ENCODE results near the gene ENDOG.
A peak's percentile ranks its signal among the peaks of the same experiment; 100 is the strongest.

Gene ENDOG

DNA sequence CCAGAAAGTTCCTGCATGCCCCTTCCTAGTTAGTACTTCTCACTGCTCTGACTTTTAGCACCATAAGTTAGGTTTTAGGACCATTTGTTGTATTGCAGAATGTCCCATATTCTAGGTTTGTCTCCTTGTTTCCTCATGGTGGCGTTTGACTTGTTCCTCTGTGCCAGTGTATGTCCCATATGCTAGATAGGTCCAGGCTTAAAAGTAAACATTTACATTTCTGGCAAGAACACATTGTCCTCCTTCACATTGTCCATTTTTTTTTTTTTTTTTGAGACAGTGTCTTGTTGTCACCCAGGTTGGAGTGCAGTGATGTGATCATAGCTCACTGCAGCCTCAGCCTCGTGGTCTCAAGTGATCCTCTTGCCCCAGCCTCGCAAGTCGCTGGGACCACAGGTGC is 15.8 kb upstream of the ENDOG start:
- no peak for DNase-seq

DNA sequence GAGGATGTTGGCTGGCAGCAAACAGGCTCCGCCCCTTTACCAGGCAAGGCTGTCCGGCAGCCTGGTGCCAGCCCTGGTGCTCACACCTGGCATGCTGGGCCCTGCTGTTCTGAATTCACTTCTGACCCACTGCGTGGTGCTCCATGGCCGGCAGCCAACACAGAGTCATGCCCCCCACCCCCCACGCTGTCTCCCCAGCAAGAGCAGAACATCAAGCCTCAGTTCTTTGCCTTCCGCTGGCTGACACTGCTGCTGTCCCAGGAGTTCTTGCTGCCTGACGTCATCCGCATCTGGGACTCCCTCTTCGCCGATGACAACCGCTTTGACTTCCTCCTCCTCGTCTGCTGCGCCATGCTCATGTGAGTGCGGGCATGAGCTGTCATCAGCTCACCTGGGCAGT is 12.6 kb upstream of the ENDOG start:
- DNase-seq: no peak

DNA sequence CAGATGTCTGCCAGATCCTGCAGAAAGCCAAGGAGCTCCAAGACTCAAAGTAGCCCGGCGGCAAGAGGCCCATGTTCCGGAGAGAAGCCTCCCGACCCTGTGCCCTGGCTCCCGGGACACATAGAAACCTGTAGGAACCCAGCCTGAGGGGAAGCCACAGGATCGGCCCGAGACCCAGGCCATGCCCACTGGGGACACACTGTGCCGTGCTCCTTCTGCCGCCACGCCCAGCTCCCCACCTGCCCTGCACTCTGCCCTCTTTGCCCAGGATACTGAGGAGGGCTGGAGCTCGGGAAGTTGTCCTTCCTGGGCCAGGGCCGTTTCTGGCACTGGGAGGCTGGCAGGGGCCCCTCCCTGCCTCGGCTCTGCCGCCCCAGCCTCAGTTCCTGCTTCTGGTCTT is 10.5 kb upstream of the ENDOG start:
- DNase-seq: no peak

DNA sequence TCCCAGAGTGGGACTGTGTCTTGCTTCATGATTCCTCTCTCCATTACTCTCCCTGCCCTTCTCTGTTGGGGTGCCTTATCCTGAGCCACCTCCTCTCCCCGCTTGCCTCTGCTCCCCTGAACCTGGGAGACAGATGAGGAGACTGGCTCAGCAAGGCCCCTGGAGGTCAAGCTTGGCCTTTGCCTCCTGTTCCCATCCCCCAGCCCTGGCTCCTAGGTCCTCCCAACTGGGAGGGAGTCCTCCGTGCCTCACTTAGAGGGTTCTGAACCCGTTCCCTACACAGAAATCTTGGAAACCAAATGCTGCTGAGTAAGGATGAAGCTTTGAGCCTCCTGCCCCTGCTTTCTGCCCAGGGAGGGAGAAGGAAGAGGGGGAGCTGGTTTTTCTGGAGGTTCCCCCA is 9.8 kb upstream of the ENDOG start:
- no peak for DNase-seq

DNA sequence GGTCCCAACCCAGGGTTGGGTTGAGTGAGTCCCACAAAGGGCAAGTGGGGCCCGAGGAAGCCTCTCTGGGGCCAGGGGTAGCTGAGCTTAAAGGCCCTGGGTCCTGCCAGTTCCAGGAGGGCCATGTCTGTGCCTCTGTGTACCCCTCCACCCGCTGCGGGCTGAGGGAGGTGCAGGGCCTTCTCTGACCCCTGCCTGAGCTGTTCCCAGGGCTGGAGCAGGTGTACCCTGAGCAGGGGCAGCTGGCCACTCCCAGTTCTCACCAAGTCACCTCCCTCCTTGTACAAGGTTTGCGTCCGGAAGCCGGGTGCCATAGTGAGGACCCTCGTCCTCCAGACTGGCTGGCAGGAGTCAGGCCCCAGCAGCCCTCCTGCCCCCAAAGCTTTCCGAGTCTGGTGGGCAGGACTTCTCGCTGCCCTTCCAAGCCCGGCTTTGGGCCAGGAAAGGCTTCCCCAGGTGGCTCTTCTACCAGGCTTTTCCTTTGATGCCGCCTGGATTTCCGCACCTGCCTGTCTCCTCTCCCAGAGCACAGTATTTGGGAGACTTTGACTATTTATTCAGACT is 9.2 kb upstream of the ENDOG start:
- DNase-seq: no peak

DNA sequence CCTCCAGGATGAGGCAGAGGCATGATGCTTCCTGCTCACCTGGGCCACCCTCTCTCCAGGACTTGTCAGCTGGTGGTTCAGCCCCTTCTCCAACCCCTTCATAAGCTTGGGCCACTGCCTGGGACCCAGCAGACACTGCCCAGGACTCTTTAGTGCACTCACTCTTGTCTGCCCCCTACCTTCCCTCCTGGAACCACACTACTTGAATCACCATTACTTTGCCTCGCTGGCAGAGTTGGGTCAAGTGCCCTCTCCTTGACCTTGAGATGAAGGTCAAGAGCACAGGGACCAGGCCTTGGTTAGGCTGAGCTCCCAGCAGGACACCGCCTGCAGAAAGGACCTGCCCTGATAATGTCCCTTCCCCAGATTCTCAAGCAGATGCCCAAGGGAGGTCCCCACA is 8.5 kb upstream of the ENDOG start:
- no peak for DNase-seq

DNA sequence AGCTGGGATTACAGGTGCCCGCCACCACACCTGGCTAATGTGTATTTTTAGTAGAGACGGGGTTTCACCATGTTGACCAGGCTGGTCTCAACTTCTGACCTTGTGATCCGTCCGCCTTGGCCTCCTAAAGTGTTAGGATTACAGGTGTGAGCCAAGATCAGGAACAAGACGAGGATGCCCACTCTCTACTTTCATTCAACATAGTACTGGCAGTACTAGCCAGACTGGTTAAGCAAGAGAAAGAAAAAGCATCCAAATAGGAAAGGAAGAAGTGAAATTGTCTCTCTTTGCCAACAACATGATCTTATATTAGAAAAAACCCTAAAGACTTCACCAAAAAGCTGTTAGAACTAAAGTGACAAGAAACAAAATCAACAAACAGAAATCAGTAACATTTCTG is 7.4 kb upstream of the ENDOG start:
- no peak for DNase-seq

DNA sequence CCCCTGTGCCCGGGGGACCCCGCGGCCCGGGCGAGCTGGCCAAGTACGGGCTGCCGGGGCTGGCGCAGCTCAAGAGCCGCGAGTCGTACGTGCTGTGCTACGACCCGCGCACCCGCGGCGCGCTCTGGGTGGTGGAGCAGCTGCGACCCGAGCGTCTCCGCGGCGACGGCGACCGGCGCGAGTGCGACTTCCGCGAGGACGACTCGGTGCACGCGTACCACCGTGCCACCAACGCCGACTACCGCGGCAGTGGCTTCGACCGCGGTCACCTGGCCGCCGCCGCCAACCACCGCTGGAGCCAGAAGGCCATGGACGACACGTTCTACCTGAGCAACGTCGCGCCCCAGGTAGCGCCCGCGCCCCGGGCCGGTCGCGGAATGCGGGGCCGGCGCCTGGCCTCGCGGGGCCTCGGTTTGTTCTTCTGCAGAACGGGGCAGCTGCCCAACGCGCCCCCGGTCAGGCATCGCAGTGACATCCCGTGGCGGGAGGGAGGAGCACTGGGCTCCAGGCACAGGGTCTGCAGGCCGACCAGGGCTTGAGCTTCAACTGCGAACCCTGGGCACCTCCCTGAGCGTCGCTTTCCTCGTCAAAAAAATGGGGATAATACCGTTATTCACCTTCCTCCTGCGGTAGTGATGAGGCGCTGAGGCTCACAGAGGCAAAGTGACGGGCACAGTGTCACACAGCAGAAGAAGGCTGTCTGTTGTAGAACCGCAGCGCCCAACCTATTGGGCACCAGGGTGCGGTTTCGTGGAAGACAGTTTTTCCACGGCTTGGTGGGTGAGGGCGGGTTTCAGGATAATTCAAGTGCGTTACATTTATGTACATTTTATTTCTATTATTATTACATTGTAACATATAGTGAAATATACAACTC is 777 bp downstream of the ENDOG start:
- DNase-seq: peak; percentile 75

DNA sequence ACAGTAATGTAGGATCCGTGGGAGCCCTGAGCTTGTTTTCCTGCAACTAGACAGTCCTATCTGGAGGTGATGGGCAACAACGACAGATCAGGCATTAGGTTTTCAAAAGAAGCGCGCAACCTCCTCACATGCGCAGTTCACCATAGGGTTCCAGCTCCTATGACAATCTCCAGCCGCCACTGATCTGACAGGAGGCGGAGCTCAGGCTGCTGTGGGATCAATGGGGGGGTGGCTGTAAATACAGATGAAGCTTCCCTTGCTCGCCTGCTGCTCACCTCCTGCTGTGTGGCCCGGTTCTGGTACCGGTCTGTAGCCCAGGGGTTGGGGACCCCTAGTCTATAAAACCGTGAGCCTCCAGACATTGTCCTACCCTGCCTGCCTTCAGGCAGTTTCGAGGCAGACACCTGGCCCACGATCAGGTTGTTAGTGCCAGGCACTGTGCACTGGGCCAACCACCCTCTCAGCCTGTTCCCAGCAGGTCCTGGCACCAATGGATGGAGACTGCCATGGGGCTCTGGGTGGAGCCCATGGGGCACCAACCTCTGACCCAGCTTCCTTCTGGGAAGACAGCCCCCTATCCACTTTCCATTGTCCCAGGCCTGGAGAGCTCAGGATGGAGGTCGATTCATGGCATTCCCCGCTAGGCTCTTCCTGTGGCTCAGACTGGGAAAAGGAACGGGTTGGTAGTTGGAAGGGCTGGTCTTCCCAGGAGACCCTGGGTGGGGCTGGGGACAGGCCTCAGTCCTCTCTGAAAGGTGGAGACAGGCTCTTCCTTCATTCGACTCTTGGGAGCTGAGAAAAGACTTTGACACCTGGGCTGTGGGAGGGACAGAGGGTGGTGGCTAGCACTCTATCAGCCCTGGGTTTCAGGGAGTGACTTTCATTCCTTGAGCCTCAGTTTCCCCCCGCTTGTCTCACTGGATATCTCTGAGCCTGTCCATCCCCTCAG is 1.7 kb downstream of the ENDOG start:
- peak; percentile 30 for DNase-seq

DNA sequence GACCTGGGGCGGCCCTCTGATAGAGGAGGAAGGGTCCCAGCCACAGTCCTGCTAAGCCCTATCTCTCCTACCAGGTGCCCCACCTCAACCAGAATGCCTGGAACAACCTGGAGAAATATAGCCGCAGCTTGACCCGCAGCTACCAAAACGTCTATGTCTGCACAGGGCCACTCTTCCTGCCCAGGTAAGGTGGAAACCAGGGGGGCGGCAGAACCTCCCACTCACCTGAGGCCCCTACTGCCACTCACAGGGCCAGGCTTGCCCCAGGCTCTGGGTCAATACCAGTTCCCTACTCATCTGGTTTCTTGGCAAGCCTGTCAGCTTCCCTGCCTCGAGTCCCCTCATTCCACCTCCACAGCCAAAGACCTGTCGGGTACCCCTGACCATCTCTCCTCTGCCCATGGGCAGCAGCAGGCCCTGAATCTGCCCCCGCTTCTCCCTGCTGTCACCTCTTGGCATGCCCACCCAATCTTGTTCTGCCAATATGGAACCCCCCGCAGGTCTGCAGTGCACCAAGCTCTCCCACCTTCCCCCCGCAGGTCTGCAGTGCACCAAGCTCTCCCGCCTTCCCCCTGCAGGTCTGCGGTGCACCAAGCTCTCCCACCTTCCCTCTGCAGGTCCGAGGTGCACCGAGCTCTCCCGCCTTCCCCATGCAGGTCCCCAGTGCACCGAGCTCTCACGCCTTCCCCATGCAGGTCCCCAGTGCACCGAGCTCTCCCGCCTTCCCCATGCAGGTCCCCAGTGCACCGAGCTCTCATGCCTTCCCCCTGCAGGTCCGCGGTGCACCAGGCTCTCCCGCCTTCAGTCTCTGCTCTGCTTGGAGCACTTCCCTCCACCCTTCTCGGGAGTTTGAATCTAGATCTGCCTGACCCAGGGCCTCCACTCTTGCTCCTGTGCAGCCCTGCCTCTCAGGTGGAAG is 2.6 kb downstream of the ENDOG start:
- DNase-seq: no peak

DNA sequence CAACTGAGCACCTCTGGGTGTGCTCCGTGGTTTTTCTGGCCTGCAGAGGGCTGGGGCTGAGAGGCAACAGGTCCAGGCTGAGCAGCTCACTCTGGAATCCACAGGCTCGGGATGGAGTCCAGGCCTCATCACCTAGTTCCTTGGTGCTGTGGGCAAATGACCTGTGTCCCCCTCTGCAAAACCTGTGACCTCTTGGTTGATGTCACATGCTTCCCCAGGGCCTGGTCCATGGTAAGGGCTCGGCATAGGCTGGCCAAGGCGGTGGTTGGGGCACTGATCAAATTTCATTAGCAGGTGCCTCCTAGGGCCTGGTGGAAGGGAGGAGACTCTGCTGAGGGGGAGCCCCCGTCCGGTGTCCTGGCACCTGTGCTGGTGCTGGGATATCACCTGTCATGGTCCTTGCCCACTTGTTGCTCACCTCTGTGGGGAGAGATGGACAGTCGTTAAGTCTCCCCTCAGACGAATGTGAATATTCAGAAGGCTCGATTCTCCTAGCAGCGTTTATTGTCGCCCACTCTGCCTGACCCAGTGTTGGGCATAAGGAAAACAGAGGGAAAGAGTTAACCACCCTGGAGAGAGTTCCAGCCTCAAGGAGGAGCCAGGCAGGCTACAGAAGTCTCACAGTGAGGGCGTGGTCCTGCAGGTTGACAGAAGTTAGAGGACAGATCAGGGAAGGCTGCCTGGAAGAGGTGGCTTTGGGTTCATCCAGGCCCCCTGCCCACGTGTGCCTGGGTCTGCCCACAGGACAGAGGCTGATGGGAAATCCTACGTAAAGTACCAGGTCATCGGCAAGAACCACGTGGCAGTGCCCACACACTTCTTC is 3.5 kb downstream of the ENDOG start:
- no peak for DNase-seq

DNA sequence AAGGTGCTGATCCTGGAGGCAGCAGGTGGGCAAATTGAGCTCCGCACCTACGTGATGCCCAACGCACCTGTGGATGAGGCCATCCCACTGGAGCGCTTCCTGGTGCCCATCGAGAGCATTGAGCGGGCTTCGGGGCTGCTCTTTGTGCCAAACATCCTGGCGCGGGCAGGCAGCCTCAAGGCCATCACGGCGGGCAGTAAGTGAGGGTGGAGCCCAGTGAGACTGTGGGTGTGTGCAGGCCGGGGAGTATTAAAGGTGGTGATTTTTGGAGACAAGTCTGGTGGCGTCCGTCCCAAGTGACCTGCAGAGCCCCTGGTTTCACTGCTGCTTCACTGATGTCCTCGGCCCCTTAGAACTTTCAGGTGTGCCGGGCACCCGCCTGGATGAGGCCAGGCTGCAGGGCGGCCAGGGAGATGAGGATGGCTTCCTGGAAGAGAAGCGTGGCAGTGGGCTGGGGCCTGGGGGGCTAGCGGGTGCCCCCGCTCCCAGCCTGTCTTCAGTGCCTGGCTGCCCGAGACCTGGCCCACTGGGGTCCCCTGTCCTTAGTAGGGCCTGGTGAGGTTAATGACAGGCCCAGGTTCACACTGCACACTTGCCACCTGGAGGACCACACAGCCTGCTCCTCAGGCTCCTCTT is 4.2 kb downstream of the ENDOG start:
- no peak for DNase-seq

DNA sequence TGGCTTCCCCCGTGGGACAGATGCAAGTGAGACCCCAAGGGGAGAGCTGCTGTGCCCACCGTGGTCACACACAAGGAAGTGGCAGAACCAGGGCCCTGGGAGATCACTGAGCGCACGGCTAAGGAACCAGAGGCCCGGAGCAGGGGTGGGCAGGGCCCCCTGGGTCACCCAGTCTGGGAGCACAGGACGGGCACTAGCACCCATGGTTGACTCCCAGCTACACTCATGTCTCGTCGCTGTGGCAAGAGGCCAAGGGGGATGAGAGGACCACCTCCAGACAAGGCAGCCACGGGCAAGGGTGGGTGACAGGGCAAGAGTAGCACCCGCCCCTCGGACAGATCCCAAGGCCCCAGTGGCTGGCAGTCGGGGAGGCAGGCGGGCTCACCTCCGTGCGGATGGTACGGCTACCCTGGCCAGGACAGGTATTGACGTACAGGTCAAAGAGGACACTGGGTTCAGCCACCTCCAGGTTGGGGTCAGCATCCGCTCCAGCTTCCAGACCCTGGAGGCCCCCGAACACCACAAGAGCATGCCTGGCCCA is 5.1 kb downstream of the ENDOG start:
- no peak for DNase-seq

DNA sequence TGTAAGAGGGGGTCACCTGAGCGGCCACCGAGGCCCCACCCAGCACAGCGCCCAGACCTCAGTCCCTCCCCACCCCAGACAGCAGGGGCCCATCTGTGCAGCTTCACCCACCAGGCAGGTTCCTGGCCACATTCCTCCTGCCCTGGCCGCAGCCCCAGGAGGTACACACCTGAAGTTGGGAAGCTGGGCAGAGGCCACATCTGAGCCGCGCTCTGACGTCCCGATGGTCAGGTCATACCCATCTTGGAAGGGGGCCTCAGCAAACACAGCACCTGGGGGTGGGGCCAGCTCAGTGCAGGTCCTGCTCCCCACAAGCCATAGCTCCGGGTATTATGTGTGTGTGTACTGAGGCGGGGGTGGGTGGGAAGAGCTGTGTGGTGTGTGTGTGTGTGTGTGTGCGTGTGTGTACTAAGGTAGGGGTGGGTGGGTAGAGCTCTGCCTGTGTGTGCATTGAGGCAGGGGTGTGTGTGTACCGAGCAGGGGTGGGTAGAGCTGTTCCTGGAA is 5.7 kb downstream of the ENDOG start:
- DNase-seq: no peak

DNA sequence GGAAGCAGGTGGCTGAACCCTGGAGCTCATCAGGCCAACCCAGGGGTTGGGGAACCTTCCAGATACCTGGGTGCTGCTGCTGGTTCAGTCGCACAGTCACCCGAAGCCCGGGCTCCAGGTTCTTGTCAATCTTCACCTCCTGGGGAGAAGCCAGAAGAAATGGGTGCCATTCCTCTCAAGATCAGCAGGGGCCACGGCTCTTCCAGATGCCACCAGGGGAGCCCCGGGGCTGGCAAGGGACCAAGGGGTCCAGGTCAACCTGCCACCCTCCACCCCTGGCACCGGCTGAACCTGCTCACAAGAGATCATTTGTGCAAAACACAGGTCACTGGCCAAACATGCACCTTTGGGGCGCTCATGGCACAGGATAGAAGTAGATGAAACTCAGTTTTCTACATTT is 6.6 kb downstream of the ENDOG start:
- DNase-seq: no peak

DNA sequence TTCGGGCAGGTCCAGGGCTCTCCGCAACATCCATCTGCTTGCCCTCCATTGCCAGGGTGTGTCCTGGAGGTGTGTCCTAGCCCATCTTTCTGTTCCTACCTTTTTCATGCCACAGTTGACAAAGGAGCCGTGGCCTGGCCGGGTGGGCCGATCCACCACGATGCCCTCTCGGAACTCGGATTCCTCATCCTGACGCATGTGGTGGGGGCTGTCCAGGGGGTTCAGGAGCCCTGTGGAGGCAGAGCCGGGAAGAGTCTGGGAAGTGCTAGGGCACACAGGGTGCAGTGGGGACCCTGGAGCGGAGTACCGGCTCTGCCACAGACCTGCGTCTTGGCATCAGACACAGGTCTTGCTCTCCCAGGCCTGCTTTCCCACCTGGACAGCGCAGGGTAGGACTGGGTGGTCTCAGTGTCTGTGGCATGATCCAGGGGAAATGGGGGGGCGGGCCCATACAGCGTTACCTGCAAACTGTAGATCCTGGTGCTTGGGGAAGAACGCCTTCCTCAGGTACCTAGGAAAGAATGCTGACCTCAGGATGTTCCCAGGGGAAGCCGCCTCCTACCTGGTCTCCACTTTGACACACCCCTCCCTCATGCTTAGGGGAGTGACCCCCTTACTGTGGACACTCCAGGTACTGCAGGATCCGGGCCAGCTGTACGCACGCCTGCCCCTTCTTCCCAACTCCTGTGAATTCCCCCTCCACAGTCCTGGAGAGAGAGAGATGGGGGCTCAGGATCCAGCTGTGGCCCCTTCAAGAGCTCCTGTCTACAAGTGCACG is 7.8 kb downstream of the ENDOG start:
- DNase-seq: no peak

DNA sequence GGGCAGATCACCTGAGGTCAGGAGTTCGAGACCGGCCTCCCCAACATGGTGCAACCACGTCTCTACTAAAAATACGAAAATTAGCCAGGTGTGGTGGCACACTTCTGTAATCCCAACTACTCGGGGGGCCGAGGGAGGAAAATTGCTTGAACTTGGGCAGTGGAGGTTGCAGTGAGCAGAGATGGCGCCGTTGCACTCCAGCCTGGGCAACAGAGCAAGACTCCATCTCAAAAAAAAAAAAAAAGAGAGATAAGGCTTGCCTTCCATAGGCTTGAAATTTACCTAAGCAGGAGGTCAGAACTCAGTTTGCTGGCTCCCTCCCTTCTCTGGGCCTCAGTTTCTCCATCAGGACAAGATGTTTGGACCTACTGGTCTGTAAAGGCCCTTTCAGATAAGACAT is 10.0 kb downstream of the ENDOG start:
- no peak for DNase-seq

DNA sequence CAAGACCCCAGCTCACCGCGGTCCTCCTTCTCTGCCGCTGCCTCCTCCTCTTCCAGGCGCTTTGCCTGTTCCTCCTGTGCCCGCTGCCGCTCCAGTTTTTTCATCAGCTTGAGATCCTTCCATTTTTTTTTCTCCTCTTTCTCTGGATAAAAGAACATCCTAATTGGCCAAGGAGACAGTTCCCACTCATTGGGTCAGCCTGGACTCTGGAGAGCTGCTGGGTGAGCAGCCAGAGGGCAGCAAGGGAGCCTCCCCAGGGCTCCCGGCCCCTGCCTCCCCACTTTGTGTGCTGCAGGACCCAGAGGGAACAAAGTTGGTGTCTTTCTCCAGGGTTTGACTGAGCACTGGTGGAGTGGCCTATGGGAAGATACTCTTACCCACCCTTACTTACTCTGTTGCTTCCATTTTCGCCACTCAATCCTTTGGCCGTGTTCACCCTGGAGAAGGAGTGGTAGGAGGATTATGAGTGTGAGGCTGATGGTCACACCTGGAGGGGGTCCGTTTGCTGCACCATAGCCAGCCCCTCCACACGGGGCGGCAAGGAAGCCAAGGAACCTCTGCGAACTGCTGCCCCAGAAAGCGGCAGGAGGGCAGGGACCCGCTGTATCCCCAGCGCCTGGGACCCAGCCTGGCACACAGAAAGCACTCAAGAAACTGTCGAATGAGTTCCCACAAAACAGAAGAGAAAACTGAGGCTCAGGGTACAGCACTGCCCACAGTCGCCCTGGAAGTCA is 10.6 kb downstream of the ENDOG start:
- DNase-seq: no peak

Measured in RPMI8226 (cell line).